HG03342 (cell line): ENCODE data around the gene DOLPP1.

Experiments used
- ATAC-seq: cut with Tn5 transposase; IDR thresholded peaks from one replicate; pipeline ENCODE4 v1.9.1; 2021; ENCODE audit warnings: mild to moderate bottlenecking, moderate library complexity; ENCODE audit not compliant: unreplicated experiment

DOLPP1 gene

DNA sequence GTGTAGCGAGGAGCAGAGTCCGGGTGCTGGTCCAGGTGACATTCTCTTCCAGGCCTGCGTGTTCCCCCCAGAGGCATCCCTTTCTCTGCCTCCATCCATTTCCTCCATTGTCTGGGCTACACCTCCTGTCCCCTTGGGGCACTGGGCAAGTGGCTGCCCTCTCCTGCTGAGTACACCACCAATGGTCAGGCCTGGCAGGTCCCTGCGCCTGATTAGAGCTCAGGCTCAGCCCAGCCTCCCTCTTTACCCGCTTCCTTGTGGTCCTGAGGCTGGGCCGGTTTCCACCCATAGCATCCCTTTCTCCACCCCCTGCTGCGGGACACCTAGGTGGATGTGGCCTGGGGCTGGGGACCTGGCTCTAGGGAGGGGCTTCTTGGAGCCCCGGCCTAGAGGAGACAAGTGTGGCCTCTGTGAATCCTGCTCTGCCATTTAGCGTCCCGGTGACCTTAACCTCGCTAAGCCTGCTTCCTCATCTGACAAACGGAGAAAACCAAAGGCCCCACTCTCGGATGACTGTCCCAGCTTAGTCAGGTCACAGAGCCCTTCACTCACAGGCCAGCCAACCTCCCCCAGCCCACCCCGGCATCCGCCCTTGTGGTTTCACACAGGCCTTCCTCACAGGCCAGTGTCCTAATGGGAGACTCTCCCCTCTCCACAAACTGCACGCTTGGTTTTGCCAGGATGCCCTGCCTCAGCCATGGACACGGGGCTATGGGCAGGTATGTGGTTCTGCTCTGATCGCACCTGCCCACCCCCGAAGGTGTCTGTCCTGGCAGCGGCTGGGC lies 12.9 kb downstream of the DOLPP1 start:
- ATAC-seq, result no peak

DNA sequence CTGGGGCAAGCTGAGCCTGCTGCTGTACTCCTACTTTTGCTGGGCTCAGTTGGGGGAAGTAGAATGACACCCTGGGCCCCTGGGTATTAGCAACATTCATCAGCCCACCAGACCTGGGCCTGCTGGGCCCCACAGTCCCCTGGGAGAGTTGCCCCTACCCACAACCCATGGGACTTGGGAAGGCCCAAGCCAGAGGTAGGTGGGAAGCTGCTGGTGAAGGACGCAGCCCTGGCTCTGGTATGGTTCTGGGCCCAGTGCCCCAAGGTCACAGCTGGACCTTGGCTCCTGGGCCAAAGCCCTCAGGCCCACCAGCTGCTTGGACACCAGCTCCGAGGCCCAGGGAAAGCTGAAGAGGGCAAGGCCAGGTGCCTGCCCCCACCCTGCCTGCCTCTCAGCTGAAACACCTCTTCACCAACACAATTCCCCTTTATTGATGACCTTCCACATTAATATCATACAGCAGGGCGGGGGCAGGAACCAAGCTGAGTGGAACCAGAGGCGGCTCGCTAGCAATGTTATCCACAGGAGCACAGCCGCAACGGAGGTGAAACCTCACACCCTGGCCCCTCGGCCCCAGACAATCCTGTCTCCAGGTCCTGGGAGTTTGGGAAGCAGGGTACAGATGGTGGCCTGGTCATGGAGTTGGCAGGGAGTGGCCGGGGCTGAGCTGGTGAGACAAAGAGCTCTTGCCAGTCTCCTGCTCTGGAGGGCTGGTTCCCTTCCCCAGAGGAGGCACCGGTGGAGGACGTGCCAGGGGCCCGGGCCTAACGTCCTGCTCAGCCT lies 13.7 kb downstream of the DOLPP1 start:
- ATAC-seq, result no peak

DNA sequence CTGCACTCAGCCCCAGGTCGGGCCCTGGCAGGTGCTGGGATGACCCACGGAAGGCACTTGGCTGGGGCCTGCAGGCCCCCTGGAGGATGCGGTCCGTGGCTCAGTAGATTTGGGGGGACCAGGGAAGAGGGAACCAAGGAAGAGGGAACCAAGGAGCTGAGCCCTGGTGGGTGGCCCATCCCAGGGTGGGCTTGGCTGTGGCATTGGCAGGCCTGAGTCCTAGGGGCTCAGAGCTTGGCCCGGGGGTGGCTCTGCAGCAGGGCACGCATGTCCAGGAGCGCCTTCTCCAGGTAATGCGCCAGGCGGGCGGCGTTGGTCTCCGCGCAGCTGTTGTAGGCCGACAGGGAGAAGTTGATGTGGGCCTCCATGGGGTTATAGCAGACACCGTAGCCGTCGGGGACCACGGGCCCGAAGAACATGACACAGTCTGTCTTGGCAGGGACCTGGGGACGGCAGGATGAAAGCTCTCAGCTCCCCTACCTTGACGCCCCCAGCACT lies 14.3 kb downstream of the DOLPP1 start:
- no peak for ATAC-seq

DNA sequence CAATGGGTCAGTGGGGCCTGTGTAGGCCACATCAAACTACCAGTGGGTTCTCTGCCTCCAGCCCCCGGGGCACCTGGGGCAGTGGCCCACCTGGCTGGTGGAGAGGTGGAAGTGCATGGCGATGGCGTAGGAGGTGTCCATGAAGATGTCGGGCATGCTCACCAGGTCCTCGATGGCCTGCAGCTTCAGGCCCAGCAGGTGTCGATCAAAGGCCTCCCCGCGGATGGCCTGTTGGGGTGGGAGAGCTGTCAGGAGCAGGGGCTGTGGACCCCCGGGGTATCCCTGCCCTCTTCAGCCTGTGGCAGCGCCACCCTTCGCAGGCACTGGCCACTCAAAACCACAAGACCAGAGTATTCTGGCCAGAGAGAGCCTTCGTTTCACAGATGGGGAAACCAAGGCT lies 15.0 kb downstream of the DOLPP1 start:
- ATAC-seq, result no peak

DNA sequence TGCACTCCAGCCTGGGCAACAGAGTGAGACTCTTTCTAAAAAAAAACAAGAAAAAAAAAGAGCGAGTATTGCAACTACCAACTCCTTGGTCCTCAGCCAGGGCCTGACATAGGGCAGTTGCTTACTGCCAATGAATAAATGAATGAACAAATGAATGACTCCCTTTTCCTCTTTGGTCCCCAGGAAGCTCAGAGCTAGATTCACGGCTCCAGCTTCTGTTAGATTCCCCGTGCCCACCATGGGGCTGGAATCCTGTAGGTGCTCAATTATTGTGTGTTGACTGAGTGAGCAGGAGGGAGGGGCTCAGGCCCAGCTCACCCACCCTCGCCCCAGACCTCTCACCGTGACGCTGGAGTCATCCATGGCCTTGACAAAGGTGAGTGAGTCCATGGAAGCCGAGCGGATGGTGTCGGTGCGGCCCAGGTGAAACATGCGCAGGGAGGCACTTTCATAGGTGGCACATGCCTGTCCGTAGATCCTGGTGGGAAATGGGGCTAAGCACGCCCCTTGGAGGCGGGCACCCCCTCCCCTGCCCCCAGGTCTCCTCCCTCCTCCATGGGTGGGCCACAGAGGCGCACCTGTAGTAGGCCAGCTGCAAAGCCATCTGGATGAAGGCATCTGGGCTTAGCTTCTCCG lies 16.9 kb downstream of the DOLPP1 start:
- ATAC-seq, result no peak

DNA sequence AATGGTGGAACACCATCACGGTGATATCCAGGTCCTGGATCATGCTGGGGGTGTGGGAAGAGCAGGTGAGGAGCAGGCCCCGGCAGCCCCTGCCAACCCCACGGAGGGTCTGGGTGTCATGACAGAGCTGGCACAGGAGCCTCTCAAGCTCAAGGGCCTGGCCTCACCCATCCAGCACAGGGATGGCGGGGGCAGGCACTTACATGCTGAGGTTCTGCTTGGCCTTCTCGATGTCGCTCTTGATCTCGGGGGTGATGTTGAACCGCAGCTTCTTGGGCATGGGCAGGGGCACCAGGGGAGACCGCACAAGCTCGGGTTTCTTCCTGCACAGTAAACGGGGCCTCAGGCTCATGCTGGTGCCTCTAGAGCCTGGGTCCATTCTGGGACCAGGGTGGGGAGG lies 17.4 kb downstream of the DOLPP1 start:
- ATAC-seq, result no peak

DNA sequence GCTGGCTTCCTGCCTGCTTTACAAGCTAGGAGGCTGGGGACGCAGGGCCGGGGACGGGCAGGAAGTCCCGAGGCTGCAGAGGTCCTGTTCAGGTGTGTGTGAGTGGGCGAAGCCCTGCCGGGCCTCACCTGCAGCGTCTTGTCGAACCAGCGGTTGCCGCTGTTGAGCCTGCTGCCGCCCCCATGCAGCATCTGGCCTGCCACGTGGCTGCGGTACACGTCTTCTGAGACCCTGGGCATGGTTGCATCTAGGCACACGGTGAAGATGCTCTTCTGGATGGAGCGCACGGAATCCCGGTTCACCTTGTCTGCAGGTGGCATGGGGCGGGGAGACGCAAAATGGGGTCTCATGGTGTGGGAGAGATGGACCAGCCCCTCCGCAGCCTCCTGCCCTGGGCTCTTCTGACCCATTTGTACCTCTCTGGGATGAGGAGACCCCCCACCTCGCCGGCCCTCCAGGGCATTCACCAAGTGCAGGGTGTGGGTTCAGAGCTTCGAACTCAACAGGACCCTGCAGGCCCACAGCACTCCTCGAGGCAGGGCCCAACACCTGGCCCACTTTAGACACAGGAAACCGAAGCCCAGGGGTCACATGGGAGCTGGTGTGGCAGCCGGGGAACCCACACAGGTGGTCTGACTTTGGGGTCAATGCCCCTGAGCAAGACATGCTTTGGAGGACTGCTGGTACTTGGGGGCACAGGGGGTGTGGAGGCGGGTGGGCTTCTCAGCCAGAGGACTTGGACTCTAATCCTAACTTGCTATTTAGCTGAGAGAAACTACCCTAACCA lies 19.7 kb downstream of the DOLPP1 start:
- no peak for ATAC-seq

DNA sequence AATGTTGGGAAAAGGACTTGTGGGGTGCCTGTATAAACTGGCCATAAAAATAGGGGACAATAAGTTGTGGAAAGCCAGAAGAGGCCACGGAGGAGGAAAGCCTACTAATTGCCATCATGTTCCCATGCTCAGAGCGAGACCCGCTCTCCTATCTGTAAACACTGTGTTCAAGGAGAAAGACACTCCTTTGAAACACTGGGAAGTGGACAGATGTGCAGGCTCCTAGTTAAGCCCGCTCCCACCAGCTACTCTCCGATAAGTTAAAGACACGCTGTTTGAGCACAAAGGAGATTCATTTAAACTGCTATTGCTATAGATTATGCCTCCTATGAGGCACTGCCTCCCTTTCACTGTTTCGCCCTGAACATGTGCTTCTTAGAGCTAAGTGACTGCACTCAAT lies 20.4 kb downstream of the DOLPP1 start:
- ATAC-seq, result no peak

DNA sequence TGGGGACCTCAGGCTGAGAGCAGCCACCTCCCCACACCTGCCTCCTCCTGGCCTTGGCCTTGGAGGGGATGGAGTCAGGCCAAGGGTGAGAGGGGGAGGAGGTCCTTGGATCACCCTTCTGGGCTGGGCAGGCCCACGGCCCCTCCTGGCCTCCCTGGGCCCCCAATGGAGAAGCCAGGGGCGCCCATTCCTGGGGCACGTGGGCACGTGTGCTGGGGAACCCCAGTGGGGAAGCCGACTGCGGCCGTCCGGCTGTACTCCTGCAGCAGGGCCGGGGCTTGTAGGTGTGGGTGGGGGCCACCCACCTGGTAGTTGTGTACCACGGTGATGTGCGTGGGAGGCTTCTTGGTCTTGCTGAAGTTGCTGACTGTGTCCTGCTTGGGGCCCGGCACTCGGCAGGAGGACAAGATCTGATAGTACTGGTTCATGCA lies 21.2 kb downstream of the DOLPP1 start:
- no peak for ATAC-seq

DNA sequence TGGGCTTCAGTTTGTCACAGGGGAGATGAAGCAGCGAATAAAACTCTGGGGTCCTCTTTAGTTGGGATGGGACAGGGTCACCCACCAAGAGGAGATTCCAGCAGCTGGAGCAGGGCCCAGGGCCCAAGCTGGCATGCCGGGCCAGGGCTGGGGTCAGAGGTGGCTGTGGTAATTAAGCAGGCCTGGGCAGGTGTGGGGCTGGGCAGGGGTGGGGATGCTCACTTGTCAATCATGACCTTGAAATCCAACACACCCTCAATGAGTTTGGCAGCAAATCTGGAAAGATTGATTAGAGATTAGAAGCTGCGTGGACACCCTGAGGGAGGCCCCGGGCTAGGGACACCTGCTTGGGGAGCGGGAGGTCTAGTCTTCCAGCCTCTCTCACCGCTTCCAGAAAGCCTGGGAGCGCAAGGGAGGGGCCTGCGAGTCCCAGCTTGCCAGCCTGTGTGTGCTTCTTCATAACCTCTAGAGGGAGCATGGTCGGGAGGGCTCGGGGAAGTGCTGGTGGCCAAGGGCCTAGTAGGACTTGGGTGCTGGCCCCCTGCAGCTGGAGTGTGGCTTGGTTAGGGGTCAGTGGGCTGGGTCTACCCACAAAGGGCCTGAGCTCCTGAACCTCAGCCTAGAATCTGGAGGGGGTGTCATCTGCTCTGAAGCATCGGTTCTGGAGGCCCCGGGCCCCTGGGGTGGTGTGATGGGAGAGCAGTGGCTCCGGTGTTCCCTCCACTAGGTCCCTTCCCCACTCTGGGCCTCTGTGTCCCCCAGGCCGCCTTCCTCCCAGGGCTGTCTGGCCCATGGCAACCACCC lies 22.1 kb downstream of the DOLPP1 start:
- no peak for ATAC-seq

DNA sequence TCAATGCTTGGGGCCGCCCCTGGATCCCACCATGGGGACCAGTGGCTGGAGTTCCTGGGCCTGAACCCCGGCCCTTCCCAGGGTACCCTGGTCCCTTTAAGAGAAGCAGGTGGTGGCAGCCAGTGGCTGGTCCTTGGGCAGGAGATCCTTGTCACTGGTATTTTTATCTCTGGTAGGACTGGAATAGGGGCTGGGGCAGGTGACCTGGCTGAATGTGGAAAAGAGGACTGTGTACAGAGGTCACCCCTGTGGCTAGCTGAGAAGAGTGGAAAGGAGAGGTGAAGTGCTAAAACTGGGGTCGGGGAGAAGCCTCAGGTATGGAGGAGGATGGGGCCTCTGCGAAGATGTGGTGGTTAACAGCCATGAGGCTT lies 22.7 kb downstream of the DOLPP1 start:
- ATAC-seq, result no peak

DNA sequence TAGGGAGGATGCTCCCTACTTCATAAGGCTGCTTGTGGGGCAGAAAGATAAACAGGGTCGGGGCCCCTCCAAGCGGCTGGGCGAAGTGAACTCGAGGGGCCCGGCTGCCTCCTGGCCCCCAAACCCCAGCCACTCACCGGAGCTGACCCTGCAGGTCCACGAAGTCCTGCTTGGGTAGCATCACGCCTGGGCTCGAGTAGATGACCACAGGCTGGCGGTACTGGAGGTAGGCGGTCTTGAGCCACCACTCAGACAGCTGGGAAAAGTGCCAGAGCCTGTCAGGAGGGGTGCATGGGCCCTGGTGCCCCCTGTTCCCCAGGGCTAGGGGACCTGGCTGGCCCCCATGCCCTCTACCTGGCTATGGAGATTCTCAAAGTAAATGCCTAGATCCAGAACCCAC lies 23.1 kb downstream of the DOLPP1 start:
- no peak for ATAC-seq

DNA sequence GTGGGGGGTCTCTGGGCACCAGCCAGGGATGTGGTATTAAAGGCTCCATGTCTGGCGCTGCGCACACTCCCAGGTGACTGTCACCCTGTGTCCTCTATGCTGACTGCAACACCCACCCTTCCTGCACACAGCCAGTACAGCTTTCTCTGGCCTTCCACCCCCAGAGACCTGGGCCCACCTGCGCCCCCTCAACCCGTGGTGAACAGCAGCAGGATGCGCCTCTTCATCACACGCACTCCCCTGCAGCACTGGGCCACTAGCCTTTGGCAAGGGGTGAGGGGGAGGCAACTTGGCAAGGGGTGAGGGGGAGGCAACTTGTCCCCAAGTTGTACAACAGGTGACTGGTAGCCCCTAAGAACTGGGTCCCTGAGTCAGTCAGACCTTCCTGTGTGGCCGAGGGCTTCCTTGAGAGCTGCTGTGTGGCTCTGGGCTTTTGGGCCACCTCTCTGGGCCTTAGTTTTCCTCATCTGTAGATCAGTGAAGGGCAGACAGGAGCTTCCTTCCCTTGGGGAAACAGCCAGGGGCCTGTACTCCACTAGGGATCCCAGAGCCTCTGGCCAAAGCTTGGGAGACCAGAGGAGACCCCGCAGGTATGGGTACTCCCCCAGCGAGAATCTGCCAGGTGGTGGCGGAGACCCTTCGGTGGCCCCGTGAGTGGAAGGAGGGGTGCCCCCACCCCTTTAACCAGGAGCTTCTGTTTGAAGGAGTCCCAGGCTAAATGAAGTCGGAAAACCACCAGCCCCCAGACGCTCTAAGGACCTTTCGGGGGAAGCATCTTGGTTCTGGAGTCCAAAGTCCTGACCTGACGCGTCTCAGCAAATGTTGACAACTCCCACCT lies 25.2 kb downstream of the DOLPP1 start:
- no peak for ATAC-seq

DNA sequence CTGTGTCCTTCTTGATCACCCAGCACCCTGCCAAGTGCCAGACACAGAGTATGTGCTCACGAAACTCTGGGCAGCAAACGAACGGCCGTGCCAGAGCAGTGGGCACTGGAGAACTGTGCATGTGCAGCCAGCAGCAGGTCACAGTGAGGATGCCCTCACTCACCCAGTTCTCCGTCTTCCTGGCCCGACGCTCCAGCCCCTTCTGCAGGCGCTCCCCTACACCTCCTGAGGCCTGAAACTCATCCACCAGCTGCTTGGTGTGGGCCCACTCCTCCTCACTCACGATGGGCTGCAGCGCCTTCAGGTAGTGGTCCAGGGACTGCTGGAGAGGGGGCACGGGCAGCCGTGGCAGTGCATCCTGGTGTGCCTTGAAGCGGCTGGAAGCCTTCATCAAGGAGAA lies 26.7 kb downstream of the DOLPP1 start:
- no peak for ATAC-seq

DNA sequence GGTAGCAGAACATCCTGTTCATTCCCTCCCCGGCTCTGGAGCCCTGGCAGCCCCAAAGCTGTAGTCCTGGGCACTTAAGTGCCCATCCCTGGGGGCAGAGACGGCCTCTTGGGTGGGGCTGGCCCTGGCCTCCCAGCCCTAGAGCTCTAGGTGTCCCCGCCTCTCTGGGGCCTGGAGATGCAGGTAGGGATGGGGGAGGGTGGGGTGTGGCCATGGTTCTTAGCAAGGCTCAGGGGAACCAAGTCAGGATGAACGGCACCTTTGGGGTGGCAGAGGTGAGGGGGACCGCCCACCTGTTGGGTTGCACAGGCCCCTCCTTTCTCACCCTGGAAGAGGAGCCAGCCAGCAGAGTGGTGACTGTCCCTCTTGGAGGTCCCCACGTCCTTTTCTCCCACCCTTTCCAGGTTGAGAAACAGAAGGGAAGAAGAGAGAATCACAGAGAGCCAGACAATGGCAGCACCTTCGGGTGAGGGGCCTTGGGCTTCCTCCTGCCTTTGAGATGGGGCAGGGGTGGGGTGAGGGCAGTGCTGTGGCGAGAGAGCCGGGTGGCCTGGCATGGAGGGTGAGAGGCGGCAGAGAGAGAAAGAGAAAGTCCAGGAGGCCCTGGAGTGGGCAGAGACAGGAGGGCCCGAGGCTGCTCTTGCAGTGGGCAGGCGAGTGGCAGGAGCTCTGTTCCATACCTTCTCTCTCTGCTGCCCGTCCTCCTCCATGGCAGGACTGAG lies 27.3 kb downstream of the DOLPP1 start:
- no peak for ATAC-seq

DNA sequence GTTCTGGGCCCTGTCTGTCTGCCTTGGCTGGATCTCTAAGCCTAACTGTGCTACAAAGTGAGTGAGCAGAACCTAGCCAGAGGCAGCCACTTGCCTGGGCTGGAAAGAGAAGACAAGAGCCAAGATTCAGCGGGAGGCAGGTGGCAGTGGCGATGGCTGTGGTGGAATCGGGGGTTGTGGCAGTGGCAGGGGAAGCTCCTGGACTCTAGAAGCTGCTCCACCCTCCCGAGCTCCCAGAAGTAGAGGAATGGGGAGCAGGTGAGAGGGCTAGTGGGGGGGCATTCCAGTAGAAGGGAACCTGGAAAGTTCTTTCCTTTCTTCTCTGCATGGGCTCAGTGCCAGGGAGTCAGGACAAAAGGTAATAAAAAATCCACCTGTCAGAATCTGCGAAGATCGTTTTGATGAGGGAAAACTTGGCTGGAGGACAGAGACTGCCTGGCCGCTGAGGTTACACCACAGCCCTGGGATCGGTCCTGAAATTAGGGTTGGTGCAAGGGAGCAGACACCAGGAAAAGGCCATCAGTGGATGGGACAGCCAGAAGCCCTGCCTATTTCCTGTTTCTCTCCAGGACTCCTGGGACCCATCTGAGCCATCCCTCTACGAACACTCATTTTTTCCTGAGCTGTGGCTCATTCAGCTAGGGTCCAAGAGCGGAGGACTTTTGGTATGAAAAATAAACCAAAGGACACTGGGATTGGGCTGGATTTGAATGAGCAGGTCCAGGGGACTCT lies 28.1 kb downstream of the DOLPP1 start:
- ATAC-seq, result no peak

DNA sequence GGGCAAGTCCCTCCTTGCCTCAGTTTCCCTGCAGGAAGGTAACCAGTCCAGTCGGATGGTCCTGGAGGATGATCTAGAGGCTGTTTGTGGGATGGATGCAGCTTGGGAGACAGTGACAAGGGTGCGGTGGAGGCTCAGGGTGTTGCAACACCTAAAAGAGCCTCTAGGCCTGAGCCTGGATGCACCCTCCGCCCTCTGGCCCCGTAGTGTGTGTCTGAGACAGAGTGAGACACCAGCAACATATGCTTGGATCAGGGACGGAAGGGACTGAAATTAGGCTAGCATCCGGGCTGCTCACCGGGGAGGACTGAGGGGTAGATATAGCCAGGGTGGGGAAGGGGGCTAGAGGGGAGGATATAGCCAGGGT lies 28.6 kb downstream of the DOLPP1 start:
- no peak for ATAC-seq
